ENCODE measurements around the gene CNIH3.

The CNIH3 gene

GRCh38 chr1:224640587-224640986 is 24.5 kb downstream of the CNIH3 start:
- no peak for DNase-seq (ENCODE audit: low read depth in 2 of 3, low spot score in 2 of 3)

- DNase-seq (ENCODE audit: low read depth in 2 of 3, low spot score in 2 of 3) = no peak
Observed at GRCh38 chr1:224641030-224641429, 24.9 kb downstream of the CNIH3 start.

- DNase-seq (ENCODE audit: low read depth in 2 of 3, low spot score in 2 of 3) = no peak
Observed at GRCh38 chr1:224643653-224644052, 27.5 kb downstream of the CNIH3 start.

GRCh38 chr1:224644553-224645154 is 28.5 kb downstream of the CNIH3 start:
- DNase-seq (ENCODE audit: low read depth in 2 of 3, low spot score in 2 of 3) = peak in 2 of 3 experiments; percentile 9 to 25

- DNase-seq (ENCODE audit: low read depth in 2 of 3, low spot score in 2 of 3) = no peak
Observed at GRCh38 chr1:224647449-224647848, 31.3 kb downstream of the CNIH3 start.

GRCh38 chr1:224650290-224650689 is 34.2 kb downstream of the CNIH3 start:
- no peak for DNase-seq (ENCODE audit: low read depth in 2 of 3, low spot score in 2 of 3)

GRCh38 chr1:224651188-224651587 is 35.1 kb downstream of the CNIH3 start:
- DNase-seq (ENCODE audit: low read depth in 2 of 3, low spot score in 2 of 3) = no peak

- no peak for DNase-seq (ENCODE audit: low read depth in 2 of 3, low spot score in 2 of 3)
Observed at GRCh38 chr1:224656392-224656791, 40.3 kb downstream of the CNIH3 start.

GRCh38 chr1:224660074-224660473 is 44.0 kb downstream of the CNIH3 start:
- no peak for DNase-seq (ENCODE audit: low read depth in 2 of 3, low spot score in 2 of 3)

GRCh38 chr1:224662870-224663269 is 46.8 kb downstream of the CNIH3 start:
- DNase-seq (ENCODE audit: low read depth in 2 of 3, low spot score in 2 of 3) = no peak

- no peak for DNase-seq (ENCODE audit: low read depth in 2 of 3, low spot score in 2 of 3)
Observed at GRCh38 chr1:224665016-224665415, 48.9 kb downstream of the CNIH3 start.

GRCh38 chr1:224666078-224666477 is 50.0 kb downstream of the CNIH3 start:
- no peak for DNase-seq (ENCODE audit: low read depth in 2 of 3, low spot score in 2 of 3)

- DNase-seq (ENCODE audit: low read depth in 2 of 3, low spot score in 2 of 3) = no peak
Observed at GRCh38 chr1:224666913-224667312, 50.8 kb downstream of the CNIH3 start.

GRCh38 chr1:224668984-224669383 is 52.9 kb downstream of the CNIH3 start:
- DNase-seq (ENCODE audit: low read depth in 2 of 3, low spot score in 2 of 3) = no peak

GRCh38 chr1:224669403-224669802 is 53.3 kb downstream of the CNIH3 start:
- DNase-seq (ENCODE audit: low read depth in 2 of 3, low spot score in 2 of 3) = no peak

- DNase-seq (ENCODE audit: low read depth in 2 of 3, low spot score in 2 of 3) = no peak
Observed at GRCh38 chr1:224670506-224670905, 54.4 kb downstream of the CNIH3 start.

GRCh38 chr1:224671076-224671475 is 55.0 kb downstream of the CNIH3 start:
- DNase-seq (ENCODE audit: low read depth in 2 of 3, low spot score in 2 of 3) = no peak

GRCh38 chr1:224673141-224673540 is 57.0 kb downstream of the CNIH3 start:
- no peak for DNase-seq (ENCODE audit: low read depth in 2 of 3, low spot score in 2 of 3)

- DNase-seq (ENCODE audit: low read depth in 2 of 3, low spot score in 2 of 3) = no peak
Observed at GRCh38 chr1:224675590-224675989, 59.5 kb downstream of the CNIH3 start.

- DNase-seq (ENCODE audit: low read depth in 2 of 3, low spot score in 2 of 3) = no peak
Observed at GRCh38 chr1:224676551-224676950, 60.4 kb downstream of the CNIH3 start.

GRCh38 chr1:224678168-224678567 is 62.1 kb downstream of the CNIH3 start:
- no peak for DNase-seq (ENCODE audit: low read depth in 2 of 3, low spot score in 2 of 3)

GRCh38 chr1:224679606-224680005 is 63.5 kb downstream of the CNIH3 start:
- DNase-seq (ENCODE audit: low read depth in 2 of 3, low spot score in 2 of 3) = no peak

- DNase-seq (ENCODE audit: low read depth in 2 of 3, low spot score in 2 of 3) = no peak
Observed at GRCh38 chr1:224681816-224682215, 65.7 kb downstream of the CNIH3 start.

GRCh38 chr1:224683936-224684335 is 67.8 kb downstream of the CNIH3 start:
- no peak for DNase-seq (ENCODE audit: low read depth in 2 of 3, low spot score in 2 of 3)
